ENCODE measurements around the gene PDGFRB.

Gene PDGFRB

GRCh38 chr5:150163035-150163434 is 7.4 kb upstream of the PDGFRB start:
- no peak for DNase-seq (ENCODE audit: low read depth in 2 of 2)

GRCh38 chr5:150162142-150162513 is 6.5 kb upstream of the PDGFRB start:
- no peak for DNase-seq (ENCODE audit: low read depth in 2 of 2)

GRCh38 chr5:150161242-150162141 is 5.8 kb upstream of the PDGFRB start:
- DNase-seq (ENCODE audit: low read depth in 2 of 2), result peak; percentile 52 to 70

- DNase-seq (ENCODE audit: low read depth in 2 of 2), result no peak
These were observed 4.9 kb upstream of the PDGFRB start for GRCh38 chr5:150160448-150161081.

- DNase-seq (ENCODE audit: low read depth in 2 of 2), result no peak
These were observed 4.1 kb upstream of the PDGFRB start for GRCh38 chr5:150159741-150160179.

GRCh38 chr5:150159031-150159430 is 3.4 kb upstream of the PDGFRB start:
- DNase-seq (ENCODE audit: low read depth in 2 of 2), result no peak

GRCh38 chr5:150158170-150158949 is 2.7 kb upstream of the PDGFRB start:
- DNase-seq (ENCODE audit: low read depth in 2 of 2), result no peak

- no peak for DNase-seq (ENCODE audit: low read depth in 2 of 2)
These were observed 1.5 kb upstream of the PDGFRB start for GRCh38 chr5:150157168-150157567.

- DNase-seq (ENCODE audit: low read depth in 2 of 2), result no peak
These were observed 895 bp upstream of the PDGFRB start for GRCh38 chr5:150156540-150156939.

GRCh38 chr5:150156027-150156368 is 353 bp upstream of the PDGFRB start:
- DNase-seq (ENCODE audit: low read depth in 2 of 2), result no peak

GRCh38 chr5:150154618-150155128 is 972 bp downstream of the PDGFRB start:
- no peak for DNase-seq (ENCODE audit: low read depth in 2 of 2)

GRCh38 chr5:150153957-150154617 is 1.6 kb downstream of the PDGFRB start:
- no peak for DNase-seq (ENCODE audit: low read depth in 2 of 2)

GRCh38 chr5:150153483-150153882 is 2.2 kb downstream of the PDGFRB start:
- DNase-seq (ENCODE audit: low read depth in 2 of 2), result no peak

GRCh38 chr5:150152636-150153462 is 2.8 kb downstream of the PDGFRB start:
- DNase-seq (ENCODE audit: low read depth in 2 of 2), result no peak

- DNase-seq (ENCODE audit: low read depth in 2 of 2), result no peak
These were observed 6.0 kb downstream of the PDGFRB start for GRCh38 chr5:150149618-150150017.

GRCh38 chr5:150148117-150148927 is 7.3 kb downstream of the PDGFRB start:
- DNase-seq (ENCODE audit: low read depth in 2 of 2), result no peak

GRCh38 chr5:150147670-150148069 is 8.0 kb downstream of the PDGFRB start:
- DNase-seq (ENCODE audit: low read depth in 2 of 2), result no peak

GRCh38 chr5:150146862-150147601 is 8.6 kb downstream of the PDGFRB start:
- no peak for DNase-seq (ENCODE audit: low read depth in 2 of 2)

GRCh38 chr5:150146235-150146634 is 9.4 kb downstream of the PDGFRB start:
- no peak for DNase-seq (ENCODE audit: low read depth in 2 of 2)
